ENCODE data around the gene PNPLA7. TPM values are rescaled to one million over a fixed set of nuclear protein-coding genes. Genes with fewer than 3 reads are reported as not detected.

Gene PNPLA7
- total RNA-seq, 1 experiment from 2014 or later = 1.8 TPM

DNA sequence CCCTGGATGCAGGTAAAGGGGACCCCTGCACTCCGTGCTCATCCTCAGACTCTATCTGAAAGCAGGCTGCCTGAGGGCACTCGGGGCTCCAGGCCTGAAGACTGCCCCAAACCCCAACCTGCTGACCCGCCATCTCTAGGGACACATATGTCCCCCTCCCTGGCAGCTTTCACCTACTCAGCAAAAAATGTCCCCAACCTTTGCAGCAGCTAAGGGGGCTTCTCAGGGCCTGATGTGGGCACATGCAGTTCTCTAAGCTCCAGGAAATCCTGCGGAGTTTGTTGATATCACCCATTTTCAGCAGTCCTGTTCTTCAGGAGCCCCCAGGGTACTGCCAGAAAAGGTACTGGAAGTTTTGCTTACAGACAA, 30.7 kb upstream of the PNPLA7 start:
- intact Hi-C loops (cut with micrococcal nuclease) = no loop called here
- H3K36me3 ChIP-seq (ENCODE audit: control insufficient read depth in 1 of 2, insufficient read depth in 2 of 2, low read length in 2 of 2) = peaks cover 11 to 42% of the 10 kb centered on the region in 2 experiments; a peak in 3 of 4 replicates
- no TSS peak for BruUV-seq (replicated peaks)

More for the DNA sequence above, 30.7 kb upstream of the PNPLA7 start:
- H2AFZ ChIP-seq (ENCODE audit: low read depth, low read length, poor library complexity, severe bottlenecking) = no peak overlapping the region
- ATAC-seq (no peak), DNase-seq (ENCODE audit: low read depth, low spot score) (no peak)
- peaks cover 67% of the 10 kb centered on the region for H3K79me2 ChIP-seq (ENCODE audit: insufficient read depth, low read length)
- no peaks in the 10 kb centered on the region for H3K9me3 ChIP-seq (ENCODE audit: control insufficient read depth in 1 of 2, insufficient read depth in 1 of 2, low read depth in 1 of 2, low read length in 2 of 2)
- no peak overlapping the region for H3K4me2 ChIP-seq (ENCODE audit: low read length)
- TF ChIP-seq RAD21 (IDR thresholded peaks at IDR 0.05; ENCODE audit: low read depth) = no peak
- TF ChIP-seq, protein P1, sequence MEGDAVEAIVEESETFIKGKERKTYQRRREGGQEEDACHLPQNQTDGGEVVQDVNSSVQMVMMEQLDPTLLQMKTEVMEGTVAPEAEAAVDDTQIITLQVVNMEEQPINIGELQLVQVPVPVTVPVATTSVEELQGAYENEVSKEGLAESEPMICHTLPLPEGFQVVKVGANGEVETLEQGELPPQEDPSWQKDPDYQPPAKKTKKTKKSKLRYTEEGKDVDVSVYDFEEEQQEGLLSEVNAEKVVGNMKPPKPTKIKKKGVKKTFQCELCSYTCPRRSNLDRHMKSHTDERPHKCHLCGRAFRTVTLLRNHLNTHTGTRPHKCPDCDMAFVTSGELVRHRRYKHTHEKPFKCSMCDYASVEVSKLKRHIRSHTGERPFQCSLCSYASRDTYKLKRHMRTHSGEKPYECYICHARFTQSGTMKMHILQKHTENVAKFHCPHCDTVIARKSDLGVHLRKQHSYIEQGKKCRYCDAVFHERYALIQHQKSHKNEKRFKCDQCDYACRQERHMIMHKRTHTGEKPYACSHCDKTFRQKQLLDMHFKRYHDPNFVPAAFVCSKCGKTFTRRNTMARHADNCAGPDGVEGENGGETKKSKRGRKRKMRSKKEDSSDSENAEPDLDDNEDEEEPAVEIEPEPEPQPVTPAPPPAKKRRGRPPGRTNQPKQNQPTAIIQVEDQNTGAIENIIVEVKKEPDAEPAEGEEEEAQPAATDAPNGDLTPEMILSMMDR (IDR thresholded peaks at IDR 0.05 in 2 of 3, conservative IDR thresholded peaks at IDR 0.05 in 1 of 3; ENCODE audit: borderline replicate concordance in 1 of 3, insufficient read depth in 1 of 3, low read depth in 2 of 3, low read length in 2 of 3) = no peak
- TF ChIP-seq YY1 (IDR thresholded peaks at IDR 0.05; ENCODE audit: extremely low read depth, insufficient replicate concordance, low read depth, low read length) = no peak
- TF ChIP-seq ELF1 (IDR thresholded peaks at IDR 0.05; ENCODE audit: borderline replicate concordance, low read depth) = no peak
- TF ChIP-seq CEBPB (IDR thresholded peaks at IDR 0.05; ENCODE audit: low read depth) = no peak
- no peak for TF ChIP-seq SRF (IDR thresholded peaks at IDR 0.05; ENCODE audit: low read depth)
- TF ChIP-seq EZH2 (IDR thresholded peaks at IDR 0.05) = no peak
- no peak for TF ChIP-seq POLR2AphosphoS5 (IDR thresholded peaks at IDR 0.05; ENCODE audit: low read depth, low read length)
- no peak for TF ChIP-seq POLR2A (IDR thresholded peaks at IDR 0.05; ENCODE audit: borderline replicate concordance, extremely low read depth, insufficient read depth, insufficient read length)
- TF ChIP-seq CBX3 (IDR thresholded peaks at IDR 0.05; ENCODE audit: low read depth) = no peak
- no peak for TF ChIP-seq SIN3A (IDR thresholded peaks at IDR 0.05; ENCODE audit: low read depth)
- TF ChIP-seq JUND (IDR thresholded peaks at IDR 0.05) = no peak
- TF ChIP-seq, protein P2, sequence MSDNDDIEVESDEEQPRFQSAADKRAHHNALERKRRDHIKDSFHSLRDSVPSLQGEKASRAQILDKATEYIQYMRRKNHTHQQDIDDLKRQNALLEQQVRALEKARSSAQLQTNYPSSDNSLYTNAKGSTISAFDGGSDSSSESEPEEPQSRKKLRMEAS (IDR thresholded peaks at IDR 0.05) = no peak
- no peak for TF ChIP-seq EZH2phosphoT487 (IDR thresholded peaks at IDR 0.05; ENCODE audit: borderline replicate concordance)
- TF ChIP-seq, protein P3, sequence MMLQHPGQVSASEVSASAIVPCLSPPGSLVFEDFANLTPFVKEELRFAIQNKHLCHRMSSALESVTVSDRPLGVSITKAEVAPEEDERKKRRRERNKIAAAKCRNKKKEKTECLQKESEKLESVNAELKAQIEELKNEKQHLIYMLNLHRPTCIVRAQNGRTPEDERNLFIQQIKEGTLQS (IDR thresholded peaks at IDR 0.05) = no peak
- no peak for TF ChIP-seq FOSL1 (IDR thresholded peaks at IDR 0.05; ENCODE audit: low read depth)
- TF ChIP-seq ZBTB33 (IDR thresholded peaks at IDR 0.05; ENCODE audit: extremely low read depth, insufficient replicate concordance, low read length) = no peak
- no peak for TF ChIP-seq EGR1 (IDR thresholded peaks at IDR 0.05; ENCODE audit: low read depth)
- no peak overlapping the region for H3K9ac ChIP-seq (ENCODE audit: low read length)
- ChIA-PET CTCF (interaction anchor here (1.7 to 2.7 kb wide), 2 partner anchors 10 to 114 kb away, joined by 5 to 11 read pairs; partner anchors contain the start of gene ZMYND19), POLR2A (no interaction called here), RAD21 (ENCODE audit: low non-redundant PET in 1 of 2, low total read pairs in 2 of 2, uncharacterized antibody in 2 of 2, unreplicated experiment in 2 of 2) (no interaction called here)
- H3K27me3 ChIP-seq (ENCODE audit: insufficient read depth, low read length) = no peaks in the 10 kb centered on the region
- H4K20me1 ChIP-seq (ENCODE audit: insufficient read depth) = no peaks in the 10 kb centered on the region
- no peak overlapping the region for H3K27ac ChIP-seq (ENCODE audit: low read depth, low read length)
- H3K9me2 ChIP-seq (ENCODE audit: insufficient read depth) = no peaks in the 10 kb centered on the region
- H3K4me3 ChIP-seq (replicated peaks in 1 of 2; ENCODE audit: low read depth in 1 of 2, low read length in 2 of 2) = no peak overlapping the region
- H3K4me1 ChIP-seq (ENCODE audit: control insufficient read depth in 1 of 2, insufficient read depth in 2 of 2, low read length in 2 of 2) = peaks cover 6 to 15% of the 10 kb centered on the region in 2 experiments; a peak in 3 of 4 replicates
